ENCODE results near the gene TESPA1. TPM values are rescaled to one million over a fixed set of nuclear protein-coding genes. Genes with fewer than 3 reads are reported as not detected.

Gene TESPA1
- total and polyA plus RNA-seq, 2 of the 8 experiments (the other 6 are each of a cell fraction or from before 2014, with no cell fraction given), result not detected

DNA sequence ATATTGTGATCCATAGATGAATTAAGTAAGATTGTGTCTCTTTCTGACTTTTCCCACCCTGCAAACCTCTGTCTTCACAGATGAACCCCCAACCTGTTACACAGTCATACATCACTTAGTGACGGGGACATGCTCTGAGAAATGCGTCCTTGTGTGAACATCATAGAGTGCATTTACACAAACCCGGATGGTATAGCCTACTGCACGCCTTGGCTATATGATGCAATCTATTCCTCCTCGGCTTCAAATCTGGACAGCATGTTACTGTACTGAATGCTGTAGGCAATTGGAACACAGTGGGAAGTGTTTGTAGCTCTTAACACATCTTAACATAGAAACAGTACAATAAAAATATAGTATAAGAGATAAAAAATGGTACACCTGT, 7.4 kb upstream of the TESPA1 start:
- WGBS, 2 experiments (ENCODE audit: extremely low coverage in 1 of 2, insufficient coverage in 1 of 2, insufficient read length in 1 of 2, insufficient replicate concordance in 2 of 2, low coverage in 1 of 2, low lambda C conversion rate in 2 of 2, missing lambda C conversion rate in 1 of 2), result 92% methylated on average over 5 of the region's 5 CpGs; no CpG with 5 or more reads in 1 of the 2 experiments
- TF ChIP-seq CBX8 (IDR thresholded peaks at IDR 0.05; ENCODE audit: borderline replicate concordance, low read depth, low read length), result no peak
- no peak for TF ChIP-seq HDAC2 (IDR thresholded peaks at IDR 0.05; ENCODE audit: borderline replicate concordance in 1 of 2, low read depth in 2 of 2, low read length in 2 of 2)
- no peak for TF ChIP-seq CBX5 (IDR thresholded peaks at IDR 0.05; ENCODE audit: low read depth, low read length)
- no peak for TF ChIP-seq SP1 (IDR thresholded peaks at IDR 0.05; ENCODE audit: low read depth, low read length)
- TF ChIP-seq CTCF (IDR thresholded peaks at IDR 0.05; ENCODE audit: control extremely low read depth in 1 of 3, insufficient read depth in 1 of 3, low read depth in 1 of 3, low read length in 3 of 3), result no peak
- no peak for TF ChIP-seq BCL11A (IDR thresholded peaks at IDR 0.05; ENCODE audit: low read depth in 2 of 2, low read length in 2 of 2)
- no peak for TF ChIP-seq GTF2F1 (IDR thresholded peaks at IDR 0.05; ENCODE audit: borderline replicate concordance, low read depth, low read length)
- TF ChIP-seq RXRA (IDR thresholded peaks at IDR 0.05; ENCODE audit: insufficient read depth, low read depth, low read length), result no peak
- no peak for TF ChIP-seq ATF3 (IDR thresholded peaks at IDR 0.05; ENCODE audit: insufficient read depth, low read depth, low read length)
- TF ChIP-seq SIX5 (IDR thresholded peaks at IDR 0.05; ENCODE audit: low read depth, low read length), result no peak
- TF ChIP-seq SP2 (IDR thresholded peaks at IDR 0.05; ENCODE audit: low read length), result no peak
- TF ChIP-seq CREB1 (IDR thresholded peaks at IDR 0.05), result no peak

More for the DNA sequence above, 7.4 kb upstream of the TESPA1 start:
- Histone ChIP-seq H2AFZ (ENCODE audit: low read length) (no peak overlapping the region), H3K79me1 (ENCODE audit: low read depth, low read length) (no peaks in the 10 kb centered on the region), H2BK20ac (ENCODE audit: low read length) (no peak overlapping the region), H3K56ac (replicated peaks; ENCODE audit: insufficient read length, low read depth, low read length) (no peak overlapping the region), H2BK12ac (ENCODE audit: low read depth, low read length) (no peak overlapping the region), H3K79me2 (ENCODE audit: control insufficient read depth in 1 of 2, insufficient read depth in 2 of 2, low read length in 2 of 2) (no peaks in the 10 kb centered on the region), H3K23ac (ENCODE audit: insufficient read length) (no peak overlapping the region), H3K4me3 (ENCODE audit: extremely low read depth in 1 of 4, insufficient read depth in 2 of 4, low read depth in 3 of 4, low read length in 4 of 4) (no peak overlapping the region), H3K18ac (ENCODE audit: extremely low read depth, low read length) (no peak overlapping the region), H4K91ac (replicated peaks; ENCODE audit: insufficient read length, low read length) (no peak overlapping the region), H4K5ac (ENCODE audit: insufficient read length, low read depth, low read length) (no peak overlapping the region), H4K8ac (ENCODE audit: extremely low read depth, insufficient read depth, low read length) (no peak overlapping the region), H3K4me2 (ENCODE audit: insufficient read depth in 1 of 2, low read depth in 2 of 2, low read length in 2 of 2) (no peak overlapping the region), H2BK15ac (ENCODE audit: low read length) (no peak overlapping the region), H2AK5ac (ENCODE audit: low read depth, low read length) (no peak overlapping the region), H3K23me2 (ENCODE audit: low read depth, low read length) (no peaks in the 10 kb centered on the region; the same call in 1 of the 2 replicates), H3K27ac (ENCODE audit: low read depth, low read length) (no peak overlapping the region), H3K36me3 (ENCODE audit: control insufficient read depth in 2 of 4, insufficient read depth in 4 of 4, low read length in 3 of 4) (no peaks in the 10 kb centered on the region), H3K9ac (replicated peaks in 1 of 4; ENCODE audit: extremely low read depth in 1 of 4, low read depth in 3 of 4, low read length in 3 of 4) (no peak overlapping the region), H3K9me3 (ENCODE audit: insufficient read depth in 2 of 2, low read depth in 1 of 2, low read length in 1 of 2) (no peaks in the 10 kb centered on the region), H2BK5ac (ENCODE audit: low read depth, low read length) (no peak overlapping the region), H3K4ac (replicated peaks; ENCODE audit: insufficient read length, low read depth, low read length) (no peak overlapping the region), H2BK120ac (replicated peaks; ENCODE audit: low read depth, low read length) (no peak overlapping the region), H3K27me3 (replicated peaks in 1 of 4; ENCODE audit: control insufficient read depth in 3 of 4, extremely low read depth in 1 of 4, insufficient read depth in 3 of 4, low read length in 3 of 4) (no peaks in the 10 kb centered on the region), H3K14ac (ENCODE audit: insufficient read length) (no peak overlapping the region), H3K4me1 (replicated peaks in 1 of 4; ENCODE audit: control insufficient read depth in 3 of 4, insufficient read depth in 4 of 4, low read length in 3 of 4) (peaks cover 0 to 3% (median under 1%) of the 10 kb centered on the region in 4 experiments; a peak in 2 of 7 replicates), H4K20me1 (replicated peaks in 1 of 2; ENCODE audit: control insufficient read depth in 1 of 2, insufficient read depth in 2 of 2, low read length in 2 of 2) (no peaks in the 10 kb centered on the region)
- no peak for DNase-seq (ENCODE audit: low read depth in 1 of 2, low spot score in 2 of 2)
- POLR2A ChIA-PET (ENCODE audit: partially characterized antibody), result no interaction called here
- CTCF ChIA-PET (ENCODE audit: partially characterized antibody), result interaction anchor here (0.6 to 13.9 kb wide), 30 partner anchors 9 to 1450 kb away, joined by 3 to 627 read pairs (median 10); partner anchors contain the start of gene TESPA1
- FAIRE-seq, result no peak
